Suprapubic skin (tissue), 4 donors: ENCODE results near the gene CASP4. TPM values are rescaled to one million over a fixed set of nuclear protein-coding genes. Genes with fewer than 3 reads are reported as not detected.

Source experiments
- DNase-seq, 2 donors: peaks; one replicate each; pipeline ENCODE4 v3.0.0-alpha.2; 2019; ENCODE audit warnings: low spot score in 2 of 2
- H3K27ac ChIP-seq: fragments of 200-600 bp; sonication (generic); one replicate; pipeline ENCODE4 v1.5.1; 2019
- H3K27me3 ChIP-seq: fragments of 200-600 bp; sonication (generic); one replicate; pipeline ENCODE4 v1.5.1; 2019
- H3K36me3 ChIP-seq: fragments of 200-600 bp; sonication (generic); one replicate; pipeline ENCODE4 v1.5.1; 2019
- H3K4me1 ChIP-seq: fragments of 200-600 bp; sonication (generic); one replicate; pipeline ENCODE4 v1.5.1; 2019
- H3K4me3 ChIP-seq: fragments of 200-600 bp; sonication (generic); one replicate; pipeline ENCODE4 v1.5.1; 2019; ENCODE audit warnings: mild to moderate bottlenecking
- H3K9me3 ChIP-seq: fragments of 200-600 bp; sonication (generic); one replicate; pipeline ENCODE4 v1.5.1; 2019
- EP300 ChIP-seq: sonication (generic); formaldehyde crosslinking; IDR thresholded peaks from one replicate; pipeline ENCODE4 v1.6.1; 2017; ENCODE audit warnings: antibody characterized with exemption
- POLR2A ChIP-seq, 2 donors: fragments of 450-650 bp; IDR thresholded peaks; one replicate each; pipeline ENCODE4 v1.6.1; 2017; ENCODE audit warnings: antibody characterized with exemption in 2 of 2, mild to moderate bottlenecking in 2 of 2, moderate library complexity in 2 of 2
- POLR2AphosphoS5 ChIP-seq, 3 donors: sonication (generic); formaldehyde crosslinking; IDR thresholded peaks; one replicate each; pipeline ENCODE4 v1.6.1; 2017; ENCODE audit warnings: antibody characterized with exemption in 3 of 3
- WGBS: methylation state at CpG from one replicate; pipeline ENCODE4 v1.1.5; 2018; 5-methylcytosine and 5-hydroxymethylcytosine counted together
- total RNA-seq, 4 donors: library from RNA; depleted of rRNA; stranded (reverse); fragments of >200 nt; gene quantifications; one replicate each; pipeline ENCODE4 v1.1.0, GENCODE V29; 2016
- TF ChIP-seq, protein P1 (sequence below), 2 donors: fragments of 200-600 bp in 1 of 2; fragments of 450-650 bp in 1 of 2; sonication (generic) in 1 of 2; IDR thresholded peaks; one replicate each; pipeline ENCODE4 v1.5.1; 2016 to 2019; ENCODE audit warnings: antibody characterized with exemption in 2 of 2, mild to moderate bottlenecking in 1 of 2, moderate library complexity in 1 of 2

Gene CASP4
- 100 to 1,000 TPM in 3 of 4 donors, 10 to 100 TPM in 1; 98.3 to 272 (median 129) TPM for total RNA-seq

DNA sequence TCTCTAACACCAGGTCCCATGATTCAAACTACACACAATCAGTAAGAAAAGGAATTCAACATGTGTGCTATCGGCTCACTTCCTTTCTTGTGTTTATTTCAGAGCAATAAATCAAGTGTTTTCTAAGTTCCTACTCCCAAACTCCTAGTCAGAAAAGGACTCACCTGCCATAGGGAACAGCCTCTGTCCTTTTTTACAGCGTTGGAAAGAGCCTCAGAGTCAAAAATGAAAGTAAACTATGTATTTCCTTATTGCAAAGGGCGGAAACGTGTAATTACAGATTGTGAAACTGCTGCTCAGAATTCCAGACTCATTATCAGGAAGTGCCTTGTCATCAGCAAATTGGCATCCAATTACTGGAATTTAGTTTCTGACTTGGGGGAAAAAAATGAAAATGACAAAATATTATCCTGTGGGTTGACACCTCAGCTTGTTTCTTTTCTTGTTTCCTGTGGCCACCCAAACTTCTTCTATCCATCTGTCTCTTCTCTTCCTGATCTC, at the start of gene CASP4:
Gene CASP4, minus strand, starts transcription at position 220 of the 501 bp plus-strand sequence. Its CDS starts 49 bp downstream, at position 171.
- 0% methylated on average over 4 of the region's 4 CpGs for WGBS
- H3K27ac ChIP-seq = peak within 1 kb of the TSS; percentile 92
- no peaks in the 10 kb centered on the region for H3K27me3 ChIP-seq
- peak within 1 kb of the TSS; percentile 65 for H3K4me3 ChIP-seq
- peaks cover 40% of the 10 kb centered on the region for H3K4me1 ChIP-seq
- H3K9me3 ChIP-seq = no peaks in the 10 kb centered on the region
- H3K36me3 ChIP-seq = no peaks in the 10 kb centered on the region
- DNase-seq = no peak
- TF ChIP-seq EP300 (no peak), POLR2A (IDR thresholded peaks at IDR 0.05) (peak in 1 of 2 donors; percentile 61), POLR2AphosphoS5 (IDR thresholded peaks at IDR 0.05) (peak in 2 of 3 donors; percentile 29 to 78)
- TF ChIP-seq, protein P1, sequence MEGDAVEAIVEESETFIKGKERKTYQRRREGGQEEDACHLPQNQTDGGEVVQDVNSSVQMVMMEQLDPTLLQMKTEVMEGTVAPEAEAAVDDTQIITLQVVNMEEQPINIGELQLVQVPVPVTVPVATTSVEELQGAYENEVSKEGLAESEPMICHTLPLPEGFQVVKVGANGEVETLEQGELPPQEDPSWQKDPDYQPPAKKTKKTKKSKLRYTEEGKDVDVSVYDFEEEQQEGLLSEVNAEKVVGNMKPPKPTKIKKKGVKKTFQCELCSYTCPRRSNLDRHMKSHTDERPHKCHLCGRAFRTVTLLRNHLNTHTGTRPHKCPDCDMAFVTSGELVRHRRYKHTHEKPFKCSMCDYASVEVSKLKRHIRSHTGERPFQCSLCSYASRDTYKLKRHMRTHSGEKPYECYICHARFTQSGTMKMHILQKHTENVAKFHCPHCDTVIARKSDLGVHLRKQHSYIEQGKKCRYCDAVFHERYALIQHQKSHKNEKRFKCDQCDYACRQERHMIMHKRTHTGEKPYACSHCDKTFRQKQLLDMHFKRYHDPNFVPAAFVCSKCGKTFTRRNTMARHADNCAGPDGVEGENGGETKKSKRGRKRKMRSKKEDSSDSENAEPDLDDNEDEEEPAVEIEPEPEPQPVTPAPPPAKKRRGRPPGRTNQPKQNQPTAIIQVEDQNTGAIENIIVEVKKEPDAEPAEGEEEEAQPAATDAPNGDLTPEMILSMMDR (IDR thresholded peaks at IDR 0.05) = no peak

DNA sequence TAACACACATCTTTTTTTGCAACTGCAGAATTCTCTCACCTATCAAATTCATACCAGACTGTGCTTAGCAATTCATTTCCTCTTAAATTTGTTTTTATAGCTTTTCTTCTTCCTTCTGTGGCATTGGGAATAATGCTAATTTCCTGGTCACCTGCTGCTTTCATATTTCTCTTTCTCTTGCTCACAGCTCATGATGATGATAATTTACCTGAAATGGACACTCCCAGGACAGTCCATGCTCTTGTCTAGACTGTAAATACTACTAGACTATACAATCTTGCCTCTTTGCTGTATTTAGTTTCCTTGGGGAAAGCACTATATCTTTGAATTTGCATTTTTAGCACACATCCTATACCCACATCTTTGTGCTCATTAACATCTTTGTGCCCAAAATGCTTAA, 39.1 kb upstream of the CASP4 start:
- Histone ChIP-seq H3K27ac (no peak overlapping the region), H3K4me3 (no peak overlapping the region), H3K4me1 (peaks cover 5% of the 10 kb centered on the region), H3K9me3 (no peaks in the 10 kb centered on the region), H3K36me3 (no peaks in the 10 kb centered on the region), H3K27me3 (no peaks in the 10 kb centered on the region)
- no peak for DNase-seq
- TF ChIP-seq EP300 (no peak), POLR2AphosphoS5 (IDR thresholded peaks at IDR 0.05) (no peak), POLR2A (IDR thresholded peaks at IDR 0.05) (no peak)
- TF ChIP-seq, protein P1 (IDR thresholded peaks at IDR 0.05) = no peak

DNA sequence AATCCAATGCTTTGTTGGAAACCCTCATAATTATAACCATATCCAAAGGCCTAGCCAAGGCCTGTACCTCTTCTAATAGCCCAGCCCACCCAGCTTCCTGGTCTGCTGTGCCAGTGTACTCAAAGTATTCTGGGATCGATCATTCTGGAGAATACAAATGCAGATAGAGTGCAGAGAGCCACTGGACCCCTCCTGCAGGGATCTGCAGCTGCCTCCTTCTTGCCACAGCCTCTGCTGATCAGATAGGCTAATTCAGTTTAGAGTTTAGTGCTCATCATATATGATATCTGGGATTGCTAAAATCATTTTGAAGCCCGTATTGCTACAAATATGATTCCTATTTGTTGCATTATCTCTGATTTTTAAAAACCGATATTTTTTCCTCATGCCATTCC, 37.1 kb upstream of the CASP4 start:
- no peak for TF ChIP-seq POLR2AphosphoS5 (IDR thresholded peaks at IDR 0.05)
- TF ChIP-seq, protein P1 (IDR thresholded peaks at IDR 0.05) = no peak
- no peak for TF ChIP-seq POLR2A (IDR thresholded peaks at IDR 0.05)
- no peak for TF ChIP-seq EP300
- Histone ChIP-seq H3K9me3 (no peaks in the 10 kb centered on the region), H3K4me1 (peaks cover 5% of the 10 kb centered on the region), H3K4me3 (no peak overlapping the region), H3K27ac (no peak overlapping the region), H3K27me3 (no peaks in the 10 kb centered on the region), H3K36me3 (no peaks in the 10 kb centered on the region)
- DNase-seq = no peak
- WGBS = 75% methylated on average over 3 of the region's 3 CpGs

DNA sequence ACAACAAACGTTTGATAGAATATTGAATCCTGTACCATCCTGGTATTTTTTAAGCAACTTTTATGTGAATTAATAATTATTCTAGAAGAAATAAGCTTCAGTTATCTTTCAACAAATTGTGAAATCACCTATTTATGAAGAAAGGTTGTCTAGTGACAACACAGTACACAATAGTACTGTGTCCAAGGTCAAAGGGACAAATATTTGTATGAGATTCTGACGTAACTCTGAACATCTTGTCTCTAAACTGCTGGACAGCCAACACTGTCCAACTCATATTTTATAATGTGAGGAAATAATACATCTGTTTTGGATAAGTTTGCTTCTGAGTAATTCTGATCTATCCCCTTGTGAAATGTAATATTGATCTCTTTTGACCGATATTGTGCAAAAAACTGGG, 35.6 kb upstream of the CASP4 start:
- Histone ChIP-seq H3K27me3 (no peaks in the 10 kb centered on the region), H3K4me3 (no peak overlapping the region), H3K4me1 (peaks cover 5% of the 10 kb centered on the region), H3K36me3 (no peaks in the 10 kb centered on the region), H3K27ac (no peak overlapping the region), H3K9me3 (no peaks in the 10 kb centered on the region)
- no peak for DNase-seq
- TF ChIP-seq EP300 (no peak), POLR2A (IDR thresholded peaks at IDR 0.05) (no peak), POLR2AphosphoS5 (IDR thresholded peaks at IDR 0.05) (peak in 1 of 3 donors; percentile 41)
- TF ChIP-seq, protein P1 (IDR thresholded peaks at IDR 0.05) = no peak
- WGBS = 69% methylated on average over 3 of the region's 3 CpGs

DNA sequence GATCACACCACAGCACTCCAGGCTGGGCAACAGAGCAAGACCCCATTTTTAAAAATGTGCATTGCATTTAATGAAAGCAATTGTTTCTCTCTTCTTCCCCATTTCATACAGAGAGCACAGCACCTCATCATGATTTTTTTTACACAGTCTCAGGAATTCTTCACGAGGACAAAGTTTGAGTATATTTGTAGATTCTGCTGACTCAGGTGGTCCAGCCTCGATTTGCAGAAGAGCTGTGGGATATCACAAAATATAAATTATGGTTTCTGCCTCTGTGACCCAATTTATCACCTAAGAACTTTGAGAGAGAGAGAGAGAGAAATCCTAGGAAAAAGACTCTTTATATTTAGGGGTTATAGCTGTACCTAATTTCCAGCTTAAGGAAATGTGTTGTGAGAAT, 34.8 kb upstream of the CASP4 start:
- peaks cover 5% of the 10 kb centered on the region for H3K4me1 ChIP-seq
- H3K27me3 ChIP-seq = no peaks in the 10 kb centered on the region
- no peaks in the 10 kb centered on the region for H3K36me3 ChIP-seq
- WGBS = 49% methylated on average over 2 of the region's 2 CpGs
- H3K9me3 ChIP-seq = no peaks in the 10 kb centered on the region
- no peak overlapping the region for H3K27ac ChIP-seq
- H3K4me3 ChIP-seq = no peak overlapping the region
- TF ChIP-seq, protein P1 (IDR thresholded peaks at IDR 0.05) = no peak
- no peak for DNase-seq
